Spinal cord (tissue), 10 donors: ENCODE results near the gene TALDO1. TPM values are rescaled to one million over a fixed set of nuclear protein-coding genes. Genes with fewer than 3 reads are reported as not detected.

Experiments
- DNase-seq, 6 donors: peaks; one replicate each; pipeline versions ENCODE4 v3.0.0 to v3.0.0-alpha.2; 2013 to 2015; ENCODE audit warnings: low spot score in 6 of 6, low read depth in 4 of 6
- H3K27ac ChIP-seq: one replicate; pipeline ENCODE4 v1.5.1; 2013; ENCODE audit warnings: low read depth, low read length, control low read depth
- H3K27me3 ChIP-seq: one replicate; pipeline ENCODE4 v1.6.1; 2013; ENCODE audit warnings: low read length; ENCODE audit not compliant: control insufficient read depth, insufficient read depth
- H3K36me3 ChIP-seq: one replicate; pipeline ENCODE4 v1.6.1; 2013; ENCODE audit warnings: low read length; ENCODE audit not compliant: control insufficient read depth, insufficient read depth
- H3K4me1 ChIP-seq: one replicate; pipeline ENCODE4 v1.6.1; 2013; ENCODE audit warnings: low read length; ENCODE audit not compliant: control insufficient read depth, insufficient read depth
- H3K4me3 ChIP-seq: one replicate; pipeline ENCODE4 v1.5.1; 2013; ENCODE audit warnings: low read depth, low read length, control low read depth
- H3K9me3 ChIP-seq: one replicate; pipeline ENCODE4 v1.6.1; 2013; ENCODE audit warnings: low read length; ENCODE audit not compliant: control insufficient read depth, insufficient read depth
- WGBS: methylation state at CpG from one replicate; pipeline ENCODE4 v1.1.5; 2013; ENCODE audit warnings: missing lambda C conversion rate; ENCODE audit not compliant: insufficient coverage; 5-methylcytosine and 5-hydroxymethylcytosine counted together
- polyA plus RNA-seq, 2 donors: library from polyadenylated mRNA; unstranded; fragments of 120-200 nt; gene quantifications; one replicate each; pipeline ENCODE4 v1.2.1, GENCODE V29; 2013; ENCODE audit not compliant: insufficient read length in 2 of 2
- total RNA-seq, 2 donors: library from RNA; depleted of rRNA in 1 of 2; stranded (reverse); fragments of 120-200 nt in 1 of 2; fragments of >200 nt in 1 of 2; gene quantifications; one replicate each; pipeline versions ENCODE4 v1.2.3 to v1.2.4, GENCODE V29; 2013 to 2014
- donor health status: healthy.

TALDO1 gene
- total and polyA plus RNA-seq, 4 donors = 104 to 160 (median 141) TPM

DNA sequence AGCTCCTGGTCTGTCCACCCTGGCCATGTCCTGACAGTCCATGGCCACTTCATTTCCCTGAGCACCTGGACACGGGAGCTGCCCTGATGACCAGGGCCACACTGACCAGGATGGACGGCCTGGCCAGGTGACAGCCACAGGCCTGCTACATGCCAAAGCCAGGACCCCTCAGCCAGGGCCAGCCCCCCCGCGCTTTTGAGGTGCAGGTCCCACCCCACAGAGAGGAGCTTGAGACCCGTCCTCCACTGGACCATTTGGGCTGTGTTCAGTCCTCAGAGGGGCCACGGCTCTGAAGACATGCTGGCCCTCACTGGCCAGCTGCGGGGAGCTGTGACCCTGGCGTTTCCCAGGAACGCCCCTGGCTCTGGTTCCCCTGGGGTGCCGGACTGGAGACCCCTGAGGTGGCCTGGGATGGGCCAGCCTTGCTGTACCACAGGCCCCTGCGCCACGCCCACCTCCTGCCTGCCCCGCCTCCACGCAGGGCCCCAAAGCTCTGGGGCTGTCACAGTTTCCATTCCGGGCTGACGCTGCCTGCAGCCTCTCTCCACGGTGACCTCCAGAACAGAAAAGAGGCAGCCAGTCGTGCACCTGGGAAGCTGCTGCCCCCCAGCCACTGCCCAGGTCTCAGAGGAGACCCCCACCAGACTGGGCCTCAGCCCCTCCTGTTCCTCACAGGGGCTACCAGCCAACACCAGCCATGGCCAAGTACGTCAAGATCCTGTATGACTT is 23.1 kb upstream of the TALDO1 start:
- Histone ChIP-seq H3K9me3 (no peaks in the 10 kb centered on the region), H3K4me3 (no peak overlapping the region), H3K4me1 (peaks cover 50% of the 10 kb centered on the region), H3K27ac (no peak overlapping the region), H3K27me3 (peaks cover 82% of the 10 kb centered on the region), H3K36me3 (no peaks in the 10 kb centered on the region)
- no peak for DNase-seq
- 51% methylated on average over 19 of the region's 19 CpGs for WGBS

DNA sequence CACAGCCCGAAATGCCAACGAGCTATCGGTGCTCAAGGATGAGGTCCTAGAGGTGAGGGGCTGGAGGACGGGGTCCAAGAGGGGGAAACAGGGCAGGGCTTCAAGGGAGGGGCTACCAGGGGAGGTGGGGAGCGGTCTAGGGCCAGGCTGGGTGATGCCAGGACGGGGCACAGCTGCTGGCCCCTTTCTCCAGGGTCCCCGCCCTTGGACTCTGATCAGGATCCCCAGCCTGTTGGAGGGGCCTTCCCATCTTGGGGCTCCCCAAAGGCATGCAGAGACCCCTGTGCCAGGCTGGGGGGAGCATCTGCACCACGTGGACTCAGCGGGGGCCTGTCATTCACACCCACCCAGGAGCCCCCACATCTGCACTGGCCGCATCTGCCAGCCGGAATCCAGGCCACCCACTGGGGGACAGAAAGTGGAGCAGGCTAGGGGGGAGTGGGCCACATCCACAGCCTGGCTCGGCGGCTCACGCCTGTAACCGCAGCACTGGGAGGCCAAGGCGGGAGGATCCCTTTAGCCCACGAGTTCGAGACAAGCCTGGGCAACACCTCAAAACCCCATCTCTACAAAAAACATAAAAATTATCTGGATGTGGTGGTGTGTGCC is 22.4 kb upstream of the TALDO1 start:
- no peaks in the 10 kb centered on the region for H3K9me3 ChIP-seq
- no peak overlapping the region for H3K4me3 ChIP-seq
- 53% methylated on average over 10 of the region's 18 CpGs for WGBS
- peaks cover 75% of the 10 kb centered on the region for H3K27me3 ChIP-seq
- no peak overlapping the region for H3K27ac ChIP-seq
- no peak for DNase-seq
- peaks cover 56% of the 10 kb centered on the region for H3K4me1 ChIP-seq
- H3K36me3 ChIP-seq = no peaks in the 10 kb centered on the region

DNA sequence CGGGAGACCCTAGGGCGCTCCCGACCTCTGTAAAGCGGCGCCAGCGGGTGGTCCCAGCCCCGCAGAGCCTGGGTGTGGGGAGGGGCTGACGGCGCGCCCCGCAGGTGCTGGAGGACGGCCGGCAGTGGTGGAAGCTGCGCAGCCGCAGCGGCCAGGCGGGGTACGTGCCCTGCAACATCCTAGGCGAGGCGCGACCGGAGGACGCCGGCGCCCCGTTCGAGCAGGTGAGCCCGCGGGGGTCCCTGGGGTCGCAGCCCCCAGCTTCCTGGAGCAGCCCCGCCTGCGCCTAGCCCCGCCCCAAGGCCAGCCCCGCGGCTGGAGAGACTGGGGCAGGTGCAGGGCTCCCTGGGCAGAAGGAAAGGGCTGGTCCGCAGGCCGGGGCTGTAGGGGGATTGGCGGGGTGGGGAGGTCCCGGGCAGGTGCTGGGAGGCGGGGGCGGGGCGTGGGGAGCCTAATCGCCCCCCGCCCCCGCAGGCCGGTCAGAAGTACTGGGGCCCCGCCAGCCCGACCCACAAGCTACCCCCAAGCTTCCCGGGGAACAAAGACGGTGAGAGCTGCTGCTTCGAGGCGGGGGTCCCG is 21.6 kb upstream of the TALDO1 start:
- Histone ChIP-seq H3K36me3 (no peaks in the 10 kb centered on the region), H3K9me3 (no peaks in the 10 kb centered on the region), H3K27me3 (peaks cover 68% of the 10 kb centered on the region), H3K4me1 (peaks cover 58% of the 10 kb centered on the region), H3K4me3 (no peak overlapping the region), H3K27ac (no peak overlapping the region)
- 2% methylated on average over 30 of the region's 53 CpGs for WGBS
- DNase-seq = peak in 1 of 6 donors; percentile 39

DNA sequence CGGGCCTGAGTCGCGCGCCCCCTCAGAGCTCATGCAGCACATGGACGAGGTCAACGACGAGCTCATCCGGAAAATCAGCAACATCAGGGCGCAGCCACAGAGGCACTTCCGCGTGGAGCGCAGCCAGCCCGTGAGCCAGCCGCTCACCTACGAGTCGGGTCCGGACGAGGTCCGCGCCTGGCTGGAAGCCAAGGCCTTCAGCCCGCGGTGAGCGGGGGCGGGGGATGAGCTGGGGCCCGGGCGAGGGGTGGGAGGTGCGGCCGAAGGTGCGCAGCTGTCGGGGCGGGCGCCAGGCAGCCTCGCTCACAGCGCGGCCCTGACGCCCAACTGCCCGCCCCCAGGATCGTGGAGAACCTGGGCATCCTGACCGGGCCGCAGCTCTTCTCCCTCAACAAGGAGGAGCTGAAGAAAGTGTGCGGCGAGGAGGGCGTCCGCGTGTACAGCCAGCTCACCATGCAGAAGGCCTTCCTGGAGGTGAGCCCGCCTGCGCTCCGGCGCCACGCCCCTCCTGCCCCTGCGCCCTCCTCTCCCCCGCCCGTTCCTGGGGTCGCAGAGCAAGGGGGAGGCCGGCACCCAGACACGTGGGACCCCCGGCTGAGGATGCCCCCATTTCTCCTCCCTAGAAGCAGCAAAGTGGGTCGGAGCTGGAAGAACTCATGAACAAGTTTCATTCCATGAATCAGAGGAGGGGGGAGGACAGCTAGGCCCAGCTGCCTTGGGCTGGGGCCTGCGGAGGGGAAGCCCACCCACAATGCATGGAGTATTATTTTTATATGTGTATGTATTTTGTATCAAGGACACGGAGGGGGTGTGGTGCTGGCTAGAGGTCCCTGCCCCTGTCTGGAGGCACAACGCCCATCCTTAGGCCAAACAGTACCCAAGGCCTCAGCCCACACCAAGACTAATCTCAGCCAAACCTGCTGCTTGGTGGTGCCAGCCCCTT is 20.7 kb upstream of the TALDO1 start:
- 6% methylated on average over 53 of the region's 61 CpGs for WGBS
- H3K36me3 ChIP-seq = no peaks in the 10 kb centered on the region
- no peak overlapping the region for H3K4me3 ChIP-seq
- peak in 1 of 6 donors; percentile 38 for DNase-seq
- no peak overlapping the region for H3K27ac ChIP-seq
- peaks cover 50% of the 10 kb centered on the region for H3K4me1 ChIP-seq
- H3K27me3 ChIP-seq = peaks cover 60% of the 10 kb centered on the region
- no peaks in the 10 kb centered on the region for H3K9me3 ChIP-seq

DNA sequence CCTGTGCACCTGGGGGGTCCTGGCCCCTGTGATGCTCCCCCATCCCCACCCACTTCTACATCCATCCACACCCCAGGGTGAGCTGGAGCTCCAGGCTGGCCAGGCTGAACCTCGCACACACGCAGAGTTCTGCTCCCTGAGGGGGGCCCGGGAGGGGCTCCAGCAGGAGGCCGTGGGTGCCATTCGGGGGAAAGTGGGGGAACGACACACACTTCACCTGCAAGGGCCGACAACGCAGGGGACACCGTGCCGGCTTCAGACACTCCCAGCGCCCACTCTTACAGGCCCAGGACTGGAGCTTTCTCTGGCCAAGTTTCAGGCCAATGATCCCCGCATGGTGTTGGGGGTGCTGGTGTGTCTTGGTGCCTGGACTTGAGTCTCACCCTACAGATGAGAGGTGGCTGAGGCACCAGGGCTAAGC is 20.0 kb upstream of the TALDO1 start:
- no peaks in the 10 kb centered on the region for H3K36me3 ChIP-seq
- H3K4me1 ChIP-seq = peaks cover 43% of the 10 kb centered on the region
- DNase-seq = no peak
- no peak overlapping the region for H3K27ac ChIP-seq
- 87% methylated on average over 12 of the region's 12 CpGs for WGBS
- H3K4me3 ChIP-seq = no peak overlapping the region
- H3K27me3 ChIP-seq = peaks cover 53% of the 10 kb centered on the region
- H3K9me3 ChIP-seq = no peaks in the 10 kb centered on the region

DNA sequence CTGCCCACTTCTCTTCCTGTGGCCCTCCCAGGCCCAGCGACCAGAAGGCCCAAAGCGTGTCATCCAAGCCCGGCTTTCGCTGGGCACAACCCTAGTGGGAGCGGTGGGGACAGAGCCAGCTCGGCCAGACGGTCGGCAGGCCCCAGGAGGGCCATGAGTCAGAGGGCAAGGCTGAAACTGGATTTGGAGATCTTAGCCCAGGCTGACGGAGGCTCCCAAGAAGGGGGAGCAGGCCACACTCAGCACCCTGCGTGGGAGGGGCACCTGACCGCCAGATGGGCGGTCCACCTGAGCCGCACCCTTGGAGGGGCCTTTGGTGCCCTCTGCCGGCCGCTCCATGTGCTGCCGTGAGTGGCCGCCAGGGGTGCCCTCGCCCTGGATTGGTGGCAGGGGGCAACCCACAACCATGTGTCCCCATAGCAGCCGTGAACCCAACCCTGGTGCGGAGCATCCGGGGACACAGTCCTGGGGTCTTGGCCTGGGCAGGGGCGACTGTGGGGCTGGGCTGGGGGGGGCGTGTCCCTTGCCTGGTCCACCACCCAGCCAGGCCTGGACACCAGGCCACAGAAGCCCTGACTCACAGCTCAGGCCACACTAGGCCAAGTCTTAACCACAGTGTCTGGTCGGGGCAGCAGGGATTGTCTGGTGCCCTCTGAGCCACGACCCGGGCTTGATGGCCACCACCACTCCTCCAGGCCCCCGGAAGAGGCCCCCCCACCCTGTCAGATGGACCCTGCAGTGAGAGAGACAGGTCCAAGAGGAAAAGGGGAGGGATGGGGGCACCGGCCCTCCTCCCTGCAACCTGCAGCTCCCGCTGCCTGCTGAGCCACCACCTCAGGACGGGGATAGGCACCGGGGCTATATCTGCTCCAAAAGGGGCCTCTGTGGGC is 19.2 kb upstream of the TALDO1 start:
- peak overlapping the region; percentile 91 for H3K27ac ChIP-seq
- H3K4me3 ChIP-seq = no peak overlapping the region
- peak in 2 of 6 donors; percentile 55 to 68 for DNase-seq
- peaks cover 46% of the 10 kb centered on the region for H3K27me3 ChIP-seq
- WGBS = 38% methylated on average over 25 of the region's 31 CpGs
- H3K36me3 ChIP-seq = no peaks in the 10 kb centered on the region
- H3K9me3 ChIP-seq = no peaks in the 10 kb centered on the region
- peaks cover 43% of the 10 kb centered on the region for H3K4me1 ChIP-seq

DNA sequence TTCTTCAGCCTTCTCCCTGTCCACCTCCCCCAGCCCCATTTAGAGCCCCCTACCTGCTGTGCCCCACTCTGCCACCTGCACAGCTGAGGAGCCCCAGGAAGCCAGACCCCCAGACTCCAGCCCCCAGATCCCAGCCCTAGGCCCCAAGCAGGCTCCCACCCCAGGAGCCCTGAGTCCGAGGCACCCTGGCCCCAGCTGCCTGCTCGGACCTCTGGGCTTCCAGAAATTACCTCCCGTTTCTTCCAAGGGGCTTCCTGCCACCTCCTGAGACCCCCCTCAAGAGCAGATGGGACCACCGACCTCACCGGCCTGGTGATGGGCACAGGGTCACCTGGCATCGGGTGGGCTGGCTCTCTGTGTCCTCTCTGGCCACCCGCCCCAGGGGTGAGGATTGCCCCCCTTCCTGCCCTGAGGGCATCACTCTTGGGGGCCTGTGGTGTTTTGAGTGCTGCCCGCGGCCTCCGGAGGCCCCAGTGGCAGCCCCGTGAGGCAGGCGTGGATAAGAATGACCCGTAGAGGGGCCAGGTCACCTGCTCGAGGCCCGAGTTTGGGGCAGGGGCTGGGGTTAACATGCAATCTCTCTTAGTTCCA is 18.3 kb upstream of the TALDO1 start:
- Histone ChIP-seq H3K36me3 (no peaks in the 10 kb centered on the region), H3K4me1 (peaks cover 43% of the 10 kb centered on the region), H3K27ac (peak overlapping the region; percentile 91), H3K27me3 (peaks cover 37% of the 10 kb centered on the region), H3K9me3 (no peaks in the 10 kb centered on the region), H3K4me3 (no peak overlapping the region)
- 75% methylated on average over 15 of the region's 15 CpGs for WGBS
- DNase-seq = no peak

DNA sequence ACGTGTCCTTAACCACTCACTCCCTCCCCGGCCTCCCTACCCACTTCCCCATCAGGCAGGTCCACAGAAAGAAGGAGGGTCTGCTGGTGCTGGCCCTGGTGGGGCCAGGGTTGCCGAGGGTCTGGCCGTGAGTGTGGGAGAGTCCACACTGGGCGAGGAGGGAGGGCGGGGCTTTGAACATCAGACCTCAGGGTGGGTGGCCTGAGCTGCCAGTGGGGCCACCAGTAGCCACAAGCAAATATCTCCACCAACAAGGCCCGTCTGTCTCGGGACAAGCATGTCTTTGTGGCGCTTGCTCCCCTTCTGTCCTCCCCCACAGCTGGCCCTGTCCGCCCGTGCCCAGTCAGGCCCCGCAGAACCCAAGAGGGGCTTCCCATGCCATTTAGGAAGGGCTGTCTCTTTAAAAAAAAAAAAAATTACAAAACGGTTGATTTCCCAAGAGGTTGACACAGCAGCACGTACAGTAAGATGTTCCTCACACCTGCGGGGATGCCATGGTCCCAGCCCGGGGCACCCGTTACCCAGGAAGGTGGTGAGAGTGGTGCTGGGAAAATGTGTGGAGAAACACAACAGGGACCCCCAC is 17.7 kb upstream of the TALDO1 start:
- peak overlapping the region; percentile 91 for H3K27ac ChIP-seq
- H3K4me1 ChIP-seq = peaks cover 43% of the 10 kb centered on the region
- 42% methylated on average over 4 of the region's 17 CpGs for WGBS
- DNase-seq = peak in 2 of 6 donors; percentile 37 to 65
- no peaks in the 10 kb centered on the region for H3K36me3 ChIP-seq
- no peak overlapping the region for H3K4me3 ChIP-seq
- no peaks in the 10 kb centered on the region for H3K9me3 ChIP-seq
- peaks cover 31% of the 10 kb centered on the region for H3K27me3 ChIP-seq
